Measurements from ENCODE around the gene PTCHD4.

DNA sequence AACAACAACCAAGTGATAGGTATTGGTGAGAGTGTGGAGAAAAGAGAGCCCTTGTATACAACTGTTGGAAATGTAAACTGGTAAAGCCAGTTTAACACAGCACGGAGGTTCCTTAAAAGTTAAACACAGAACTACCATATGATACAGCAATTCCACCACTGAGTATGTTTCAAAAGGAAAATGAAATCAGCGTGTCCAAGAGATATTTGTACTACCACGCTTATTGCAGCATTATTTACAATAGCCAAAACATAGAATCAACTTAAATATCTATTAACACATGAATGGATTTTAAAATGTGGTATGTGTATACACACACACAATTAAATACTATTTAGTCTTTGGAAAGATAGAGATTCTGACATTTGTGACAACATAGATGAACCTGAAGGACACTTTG, 1.1 kb downstream of the PTCHD4 start:
- no peak for TF ChIP-seq CTCF (IDR thresholded peaks at IDR 0.05; ENCODE audit: borderline replicate concordance, extremely low read depth, low read length, poor library complexity, severe bottlenecking)
- no peak for TF ChIP-seq EZH2 (IDR thresholded peaks at IDR 0.05; ENCODE audit: borderline replicate concordance, low read depth, low read length, severe bottlenecking)
